Stomach (tissue), 9 donors: ENCODE results near the gene CHCHD6. TPM values are rescaled to one million over a fixed set of nuclear protein-coding genes. Genes with fewer than 3 reads are reported as not detected.

Experiments used
- DNase-seq, 2 donors: peaks; one replicate each; pipeline versions ENCODE4 v3.0.0 to v3.0.0-alpha.2; 2013 to 2019
- H3K27ac ChIP-seq, 5 donors: fragments of 200-600 bp in 4 of 5; sonication (generic) in 4 of 5; one replicate each; pipeline ENCODE4 v1.5.1; 2013 to 2019; ENCODE audit warnings: mild to moderate bottlenecking in 1 of 5, moderate library complexity in 1 of 5
- H3K27me3 ChIP-seq, 3 donors: fragments of 200-600 bp; sonication (generic); one replicate each; pipeline ENCODE4 v1.5.1; 2017 to 2019; ENCODE audit warnings: mixed run types in 1 of 3
- H3K36me3 ChIP-seq, 4 donors: fragments of 200-600 bp; sonication (generic); 1 replicate in 3 of 4; 2 replicates in 1 of 4; pipeline ENCODE4 v1.5.1; 2016 to 2019
- H3K4me1 ChIP-seq, 4 donors: fragments of 200-600 bp; sonication (generic); one replicate each; pipeline ENCODE4 v1.5.1; 2016 to 2019
- H3K4me3 ChIP-seq, 4 donors: fragments of 200-600 bp; sonication (generic) in 3 of 4; one replicate each; pipeline ENCODE4 v1.5.1; 2016 to 2019; ENCODE audit warnings: mild to moderate bottlenecking in 1 of 4
- H3K9me3 ChIP-seq, 4 donors: fragments of 200-600 bp; sonication (generic); one replicate each; pipeline ENCODE4 v1.5.1; 2016 to 2019
- EP300 ChIP-seq: sonication (generic); formaldehyde crosslinking; IDR thresholded peaks from one replicate; pipeline ENCODE4 v1.6.1; 2017; ENCODE audit warnings: antibody characterized with exemption
- POLR2A ChIP-seq, 4 donors: fragments of 450-650 bp; IDR thresholded peaks; one replicate each; pipeline ENCODE4 v1.6.1; 2016; ENCODE audit warnings: antibody characterized with exemption in 4 of 4, control low read depth in 2 of 4, mild to moderate bottlenecking in 1 of 4, moderate library complexity in 1 of 4
- POLR2AphosphoS5 ChIP-seq, 3 donors: sonication (generic); formaldehyde crosslinking; IDR thresholded peaks; one replicate each; pipeline ENCODE4 v1.6.1; 2016; ENCODE audit warnings: antibody characterized with exemption in 3 of 3
- WGBS, 5 donors: extraction: QIAGEN DNeasy Blood & Tissue Kit in 3 of 5; methylation state at CpG; one replicate each; pipeline versions ENCODE4 v1.1.5 to v1.1.7; 2013 to 2018; 5-methylcytosine and 5-hydroxymethylcytosine counted together
- intact Hi-C: fragments of 100-400 bp; cut with DNase I; formaldehyde crosslinking; loops from one replicate; pipeline ENCODE4 v1.15.1; 2023; ENCODE audit warnings: low total_unique reads
- polyA plus RNA-seq, 3 donors: library from polyadenylated mRNA; stranded (reverse); fragments of 200-250 nt; gene quantifications; one replicate each; pipeline ENCODE4 v1.2.3, GENCODE V29; 2013
- total RNA-seq, 5 donors: library from RNA; depleted of rRNA; stranded (reverse); fragments of >200 nt; gene quantifications; one replicate each; pipeline versions ENCODE4 v1.1.0 to v1.2.3, GENCODE V29; 2014 to 2016
- TF ChIP-seq, protein P1 (sequence below), 7 experiments: fragments of 450-650 bp in 4 of 7; fragments of 200-600 bp in 3 of 7; sonication (generic) in 3 of 7; IDR thresholded peaks; one replicate each; pipeline ENCODE4 v1.5.1; 2016 to 2019; ENCODE audit warnings: antibody characterized with exemption in 7 of 7, control low read depth in 2 of 7, mild to moderate bottlenecking in 1 of 7
- donor health status: healthy with polysubstance abuse.
- donor health status: Bipolar disorder and iron deficiency.
- donor health status: healthy.

The CHCHD6 gene
- total and polyA plus RNA-seq, 8 donors = 4.0 to 40.8 (median 11.9) TPM; not detected in 1

DNA sequence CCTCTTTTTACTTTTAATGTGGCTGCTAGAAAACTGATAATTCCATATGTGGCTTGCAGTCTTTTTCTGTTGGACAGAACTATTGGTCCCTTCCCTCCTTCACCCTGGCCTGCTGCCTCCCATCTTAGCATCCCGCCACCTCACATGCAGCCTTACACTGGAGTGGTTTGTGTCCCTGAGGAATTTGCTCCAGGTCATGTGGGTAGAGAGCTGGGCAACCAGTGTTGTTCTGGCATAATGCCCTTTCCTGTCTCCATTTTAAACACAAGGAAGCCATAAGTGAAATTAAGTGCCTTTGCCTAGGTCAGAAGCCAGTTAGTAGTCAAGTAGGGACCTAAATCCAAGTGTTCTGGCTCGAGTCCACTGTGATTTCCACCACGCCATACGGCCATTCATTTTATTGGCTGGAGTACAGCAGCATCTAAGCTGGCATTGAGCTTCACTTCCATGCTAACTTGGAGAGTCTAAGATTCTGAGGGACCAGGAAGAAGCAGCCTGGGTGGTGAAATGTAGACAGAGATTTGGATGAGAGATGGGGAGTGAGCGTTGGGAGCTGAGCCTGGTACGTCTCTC lies 232.9 kb downstream of the CHCHD6 start:
- WGBS, 5 donors = 83 to 89% (median 84%) methylated on average over 6 of the region's 6 CpGs
- TF ChIP-seq EP300 (no peak), POLR2AphosphoS5 (IDR thresholded peaks at IDR 0.05) (no peak), POLR2A (IDR thresholded peaks at IDR 0.05) (no peak)
- TF ChIP-seq, protein P1, sequence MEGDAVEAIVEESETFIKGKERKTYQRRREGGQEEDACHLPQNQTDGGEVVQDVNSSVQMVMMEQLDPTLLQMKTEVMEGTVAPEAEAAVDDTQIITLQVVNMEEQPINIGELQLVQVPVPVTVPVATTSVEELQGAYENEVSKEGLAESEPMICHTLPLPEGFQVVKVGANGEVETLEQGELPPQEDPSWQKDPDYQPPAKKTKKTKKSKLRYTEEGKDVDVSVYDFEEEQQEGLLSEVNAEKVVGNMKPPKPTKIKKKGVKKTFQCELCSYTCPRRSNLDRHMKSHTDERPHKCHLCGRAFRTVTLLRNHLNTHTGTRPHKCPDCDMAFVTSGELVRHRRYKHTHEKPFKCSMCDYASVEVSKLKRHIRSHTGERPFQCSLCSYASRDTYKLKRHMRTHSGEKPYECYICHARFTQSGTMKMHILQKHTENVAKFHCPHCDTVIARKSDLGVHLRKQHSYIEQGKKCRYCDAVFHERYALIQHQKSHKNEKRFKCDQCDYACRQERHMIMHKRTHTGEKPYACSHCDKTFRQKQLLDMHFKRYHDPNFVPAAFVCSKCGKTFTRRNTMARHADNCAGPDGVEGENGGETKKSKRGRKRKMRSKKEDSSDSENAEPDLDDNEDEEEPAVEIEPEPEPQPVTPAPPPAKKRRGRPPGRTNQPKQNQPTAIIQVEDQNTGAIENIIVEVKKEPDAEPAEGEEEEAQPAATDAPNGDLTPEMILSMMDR (IDR thresholded peaks at IDR 0.05) = no peak
- H3K9me3 ChIP-seq = no peaks in the 10 kb centered on the region
- peaks cover 0 to 10% (median 8%) of the 10 kb centered on the region in 4 donors for H3K4me1 ChIP-seq
- H3K4me3 ChIP-seq = no peak overlapping the region
- intact Hi-C loops = no loop called here
- H3K36me3 ChIP-seq = no peaks in the 10 kb centered on the region
- H3K27ac ChIP-seq = no peak overlapping the region
- H3K27me3 ChIP-seq = no peaks in the 10 kb centered on the region
- DNase-seq = no peak

DNA sequence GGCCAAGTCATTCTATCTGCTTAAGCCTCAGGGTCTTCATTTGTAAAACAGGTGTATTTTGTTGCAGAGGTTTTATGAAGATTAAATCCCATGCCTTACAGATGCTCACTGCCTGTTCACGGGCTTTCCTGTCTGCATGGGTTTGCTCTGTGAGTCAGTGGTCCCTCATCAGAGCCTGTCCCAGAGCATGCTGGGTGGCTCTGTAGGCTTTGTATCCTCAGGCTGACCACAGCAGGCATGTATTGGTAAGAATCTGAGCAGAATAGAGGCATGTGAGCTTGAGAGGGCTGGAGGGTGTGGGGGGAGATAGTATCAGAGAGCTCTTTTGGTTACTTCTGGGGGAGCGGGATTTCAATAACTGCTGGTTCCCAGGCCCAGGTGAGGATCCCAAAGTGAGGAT lies 233.5 kb downstream of the CHCHD6 start:
- H3K9me3 ChIP-seq = no peaks in the 10 kb centered on the region
- peaks cover 0 to 4% (median 2%) of the 10 kb centered on the region in 4 donors for H3K4me1 ChIP-seq
- TF ChIP-seq POLR2AphosphoS5 (IDR thresholded peaks at IDR 0.05) (no peak), EP300 (no peak), POLR2A (IDR thresholded peaks at IDR 0.05) (no peak)
- TF ChIP-seq, protein P1 (IDR thresholded peaks at IDR 0.05) = no peak
- H3K4me3 ChIP-seq = no peak overlapping the region
- WGBS, 5 donors = 82 to 98% (median 96%) methylated on average over 2 of the region's 2 CpGs
- DNase-seq = no peak
- H3K36me3 ChIP-seq = no peaks in the 10 kb centered on the region
- no peaks in the 10 kb centered on the region for H3K27me3 ChIP-seq
- H3K27ac ChIP-seq = no peak overlapping the region
- intact Hi-C loops = no loop called here

DNA sequence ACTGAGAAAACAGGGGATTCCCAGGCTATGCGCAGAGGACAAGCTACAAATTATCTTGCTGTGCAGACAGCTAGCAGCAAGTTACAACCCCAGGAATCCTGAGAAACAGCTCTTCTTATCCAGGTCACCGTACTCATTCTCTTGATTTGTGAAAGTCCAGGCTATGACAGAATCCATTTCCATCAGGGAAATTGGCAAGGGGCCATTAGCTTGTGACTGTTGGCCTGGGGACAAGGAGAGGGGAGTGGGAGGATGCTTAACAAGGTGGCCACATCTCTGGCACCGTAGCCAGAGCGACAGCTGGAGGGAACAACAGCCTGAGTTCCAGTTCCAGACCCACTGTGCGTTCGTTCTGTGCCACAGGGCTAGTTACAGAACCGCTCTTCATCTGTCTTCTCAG lies 233.9 kb downstream of the CHCHD6 start:
- Histone ChIP-seq H3K4me1 (no peaks in the 10 kb centered on the region), H3K27ac (no peak overlapping the region), H3K27me3 (no peaks in the 10 kb centered on the region), H3K4me3 (no peak overlapping the region), H3K9me3 (no peaks in the 10 kb centered on the region), H3K36me3 (no peaks in the 10 kb centered on the region)
- intact Hi-C loops = no loop called here
- DNase-seq = no peak
- WGBS, 5 donors = 77 to 82% (median 78%) methylated on average over 7 of the region's 7 CpGs
- TF ChIP-seq POLR2A (IDR thresholded peaks at IDR 0.05) = no peak
- TF ChIP-seq, protein P1 (IDR thresholded peaks at IDR 0.05) = no peak
- no peak for TF ChIP-seq POLR2AphosphoS5 (IDR thresholded peaks at IDR 0.05)
- no peak for TF ChIP-seq EP300

DNA sequence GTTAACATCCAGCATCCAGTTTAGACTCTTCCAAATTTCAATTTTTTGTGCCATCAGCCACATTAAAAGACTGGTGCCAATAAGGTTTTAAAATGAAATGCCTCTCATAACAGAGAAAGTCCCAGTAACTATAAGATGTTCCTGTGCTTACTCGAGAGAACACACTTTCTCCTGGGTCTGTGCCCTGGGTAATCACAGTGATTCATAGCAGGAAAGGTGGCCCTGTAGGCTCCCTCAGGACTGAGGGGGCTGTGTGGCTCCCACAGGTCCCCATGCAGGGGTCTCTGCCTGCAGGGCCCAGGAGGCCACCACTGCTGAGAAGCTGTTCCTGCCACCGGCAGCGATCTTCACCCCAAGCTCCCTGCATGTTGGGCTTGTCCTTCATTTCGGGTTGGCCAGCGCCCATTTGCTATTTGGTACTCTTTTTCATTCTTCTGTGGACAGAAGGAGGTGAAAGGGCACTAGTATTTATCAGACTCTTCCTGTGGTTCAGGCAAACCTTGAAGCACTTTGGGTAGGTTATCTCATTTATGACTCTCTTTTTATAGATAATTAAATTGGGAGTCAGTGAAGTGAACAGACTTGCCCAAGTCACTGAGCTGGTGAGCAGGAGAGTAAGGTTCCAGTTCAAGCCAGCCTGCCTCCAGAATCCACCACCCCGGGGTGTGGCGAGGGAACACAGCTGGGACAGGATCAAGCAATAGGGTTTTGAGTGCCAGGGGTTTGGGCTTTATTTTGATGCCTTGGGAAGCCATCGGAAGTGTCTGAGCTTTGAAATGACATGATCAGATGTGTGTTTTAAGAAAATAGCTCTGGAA lies 234.7 kb downstream of the CHCHD6 start:
- DNase-seq = no peak
- intact Hi-C loops = no loop called here
- no peaks in the 10 kb centered on the region for H3K27me3 ChIP-seq

More for the DNA sequence above, 234.7 kb downstream of the CHCHD6 start:
- H3K27ac ChIP-seq = no peak overlapping the region
- H3K4me3 ChIP-seq = no peak overlapping the region
- no peak for TF ChIP-seq EP300
- TF ChIP-seq POLR2AphosphoS5 (IDR thresholded peaks at IDR 0.05) = no peak
- no peak for TF ChIP-seq POLR2A (IDR thresholded peaks at IDR 0.05)
- TF ChIP-seq, protein P1 (IDR thresholded peaks at IDR 0.05) = no peak
- H3K4me1 ChIP-seq = no peaks in the 10 kb centered on the region
- H3K36me3 ChIP-seq = no peaks in the 10 kb centered on the region
- H3K9me3 ChIP-seq = no peaks in the 10 kb centered on the region
- 74 to 84% (median 78%) methylated on average over 8 of the region's 8 CpGs for WGBS, 5 donors
